ENCODE results near the gene SCUBE2.

SCUBE2 gene

DNA sequence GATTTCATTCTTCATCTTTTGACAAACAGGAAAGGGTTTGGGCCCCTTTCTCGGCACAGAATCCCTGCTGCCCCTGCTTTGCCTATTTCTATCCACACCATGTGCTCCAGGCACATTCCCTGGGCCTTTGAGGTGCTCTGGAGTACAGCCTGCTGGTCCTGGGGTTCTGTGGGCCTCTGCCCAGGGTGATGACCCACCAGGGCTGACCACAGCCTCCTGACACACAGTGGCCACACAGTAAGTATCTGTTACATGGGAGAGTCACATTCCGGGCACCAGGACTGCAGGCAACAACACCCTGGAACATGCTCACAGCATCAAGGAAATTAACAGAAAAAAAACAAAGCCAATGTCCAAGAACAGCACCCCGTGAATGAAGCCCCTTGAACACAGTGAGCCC lies 39.1 kb downstream of the SCUBE2 start:
- H3K4me3 ChIP-seq (ENCODE audit: low read depth, low read length) = no peak overlapping the region
- TF ChIP-seq CTCF (IDR thresholded peaks at IDR 0.05; ENCODE audit: low read depth, low read length) = no peak

DNA sequence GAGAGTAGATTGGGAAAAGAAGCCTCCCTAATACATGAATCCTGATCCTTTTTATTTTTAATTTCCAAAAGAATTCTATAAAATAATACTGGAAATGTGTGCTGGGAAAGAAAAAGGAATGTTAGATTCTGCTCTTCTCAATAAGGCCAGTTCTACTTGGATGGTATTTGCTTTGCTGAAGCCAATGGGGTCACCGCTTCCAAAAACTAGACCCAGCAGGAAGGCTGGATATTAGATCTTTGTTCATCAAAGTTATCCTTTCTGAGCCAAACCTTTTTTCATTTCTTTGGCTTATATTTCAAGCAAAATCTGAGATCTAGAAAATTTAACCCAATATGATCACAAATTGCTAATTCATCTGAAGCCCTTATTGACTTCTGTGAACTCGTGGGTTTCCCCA lies 41.4 kb downstream of the SCUBE2 start:
- no peak for TF ChIP-seq CTCF (IDR thresholded peaks at IDR 0.05; ENCODE audit: low read depth, low read length)

DNA sequence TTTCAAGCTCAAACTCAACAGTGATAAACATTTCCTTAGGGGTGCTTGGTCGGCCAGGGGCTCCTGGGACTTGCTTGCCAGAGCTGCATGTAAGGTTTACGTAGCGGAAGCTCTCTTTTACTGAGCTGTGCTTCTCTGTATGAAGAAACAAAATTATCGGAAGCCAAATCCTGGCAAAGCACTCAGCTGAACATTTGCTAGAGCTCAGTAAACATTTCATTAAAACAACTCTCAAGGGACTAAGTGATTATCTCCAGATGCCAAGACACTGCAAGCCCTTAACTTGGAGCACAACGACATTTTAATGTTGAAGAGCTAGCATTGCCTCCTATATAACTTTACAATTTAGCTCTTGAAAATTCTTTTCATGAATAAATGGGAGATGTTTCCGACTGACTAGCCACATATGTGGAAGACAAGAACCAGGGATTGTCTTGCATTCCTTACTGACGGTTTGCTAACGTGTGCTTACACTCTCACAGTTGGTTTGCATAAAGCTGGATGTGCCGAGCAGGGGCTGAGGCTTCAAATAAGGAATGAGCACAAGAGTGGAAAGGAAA lies 43.4 kb downstream of the SCUBE2 start:
- H3K4me3 ChIP-seq (ENCODE audit: low read depth, low read length) = no peak overlapping the region; the same call in 1 of the 2 replicates
- TF ChIP-seq CTCF (IDR thresholded peaks at IDR 0.05; ENCODE audit: low read depth, low read length) = no peak

More for the DNA sequence above, 41.4 kb downstream of the SCUBE2 start:
- no peak overlapping the region for H3K4me3 ChIP-seq (ENCODE audit: low read depth, low read length)

GRCh38 chr11:9046481-9046880 lies 44.9 kb downstream of the SCUBE2 start:
- H3K4me3 ChIP-seq (ENCODE audit: low read depth, low read length) = no peak overlapping the region
- no peak for TF ChIP-seq CTCF (IDR thresholded peaks at IDR 0.05; ENCODE audit: low read depth, low read length)

GRCh38 chr11:9042488-9042887 lies 48.9 kb downstream of the SCUBE2 start:
- H3K4me3 ChIP-seq (ENCODE audit: low read depth, low read length) = no peak overlapping the region
- TF ChIP-seq CTCF (IDR thresholded peaks at IDR 0.05; ENCODE audit: low read depth, low read length) = no peak

GRCh38 chr11:9041747-9042146 lies 49.7 kb downstream of the SCUBE2 start:
- no peak for TF ChIP-seq CTCF (IDR thresholded peaks at IDR 0.05; ENCODE audit: low read depth, low read length)
- no peak overlapping the region for H3K4me3 ChIP-seq (ENCODE audit: low read depth, low read length)

DNA sequence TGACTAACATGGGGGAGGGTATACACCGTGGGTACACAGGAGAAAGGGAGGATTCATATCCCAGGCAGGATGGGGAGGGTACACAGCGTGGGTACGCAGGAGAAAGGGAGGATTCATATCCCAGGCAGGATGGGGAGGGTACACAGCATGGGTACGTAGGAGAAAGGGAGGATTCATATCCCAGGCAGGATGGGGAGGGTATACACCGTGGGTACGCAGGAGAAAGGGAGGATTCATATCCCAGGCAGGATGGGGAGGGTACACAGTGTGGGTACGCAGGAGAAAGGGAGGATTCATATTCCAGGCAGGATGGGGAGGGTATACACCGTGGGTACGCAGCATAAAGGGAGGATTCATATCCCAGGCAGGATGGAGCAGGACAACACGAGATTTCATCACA lies 51.0 kb downstream of the SCUBE2 start:
- H3K4me3 ChIP-seq (ENCODE audit: low read depth, low read length) = no peak overlapping the region
- TF ChIP-seq CTCF (IDR thresholded peaks at IDR 0.05; ENCODE audit: low read depth, low read length) = no peak
